ENCODE data around the gene MDH2. TPM values are rescaled to one million over a fixed set of nuclear protein-coding genes. Genes with fewer than 3 reads are reported as not detected.

Gene MDH2
- total and polyA plus RNA-seq, 2 of the 8 experiments (the other 6 are each of a cell fraction or from before 2014, with no cell fraction given), result 203 to 254 TPM

DNA sequence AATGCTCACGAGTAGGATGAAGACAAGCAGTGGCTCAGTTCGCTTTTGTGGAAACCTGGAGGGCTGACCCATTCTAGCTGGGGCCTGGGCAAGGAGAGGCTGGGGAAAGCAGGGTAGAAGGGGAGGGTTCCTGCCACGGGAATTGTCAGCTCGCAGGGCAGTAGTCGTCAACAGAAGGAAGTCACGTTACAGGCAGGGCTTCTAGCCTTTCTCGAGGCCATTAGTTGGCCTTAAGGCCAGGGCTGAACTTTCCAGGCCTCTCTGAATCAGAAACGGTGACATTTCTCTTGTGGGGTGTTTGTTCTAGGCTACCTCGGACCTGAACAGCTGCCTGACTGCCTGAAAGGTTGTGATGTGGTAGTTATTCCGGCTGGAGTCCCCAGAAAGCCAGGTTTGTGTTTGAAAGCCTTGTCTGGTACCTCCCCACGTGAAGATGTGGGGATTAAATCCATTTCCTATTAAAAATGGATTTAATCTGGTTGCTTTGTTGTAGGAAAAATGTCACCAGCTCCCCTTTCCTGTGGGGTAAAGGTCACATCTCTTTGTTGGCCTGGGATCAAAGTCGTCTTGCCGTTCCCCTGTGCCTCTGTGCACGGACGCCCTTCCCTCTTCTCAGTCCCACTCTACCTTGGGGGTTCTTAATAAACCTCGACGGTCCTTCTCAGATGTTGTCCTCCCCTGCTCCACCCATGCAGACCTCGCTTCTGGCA lies 9.4 kb downstream of the MDH2 start:
- Histone ChIP-seq H3K27me3 (replicated peaks in 1 of 4; ENCODE audit: control insufficient read depth in 3 of 4, extremely low read depth in 1 of 4, insufficient read depth in 3 of 4, low read length in 3 of 4) (no peaks in the 10 kb centered on the region), H2BK5ac (ENCODE audit: low read depth, low read length) (no peak overlapping the region), H3K4ac (replicated peaks; ENCODE audit: insufficient read length, low read depth, low read length) (no peak overlapping the region), H3K4me3 (ENCODE audit: extremely low read depth in 1 of 4, insufficient read depth in 2 of 4, low read depth in 3 of 4, low read length in 4 of 4) (no peak overlapping the region), H4K91ac (replicated peaks; ENCODE audit: insufficient read length, low read length) (no peak overlapping the region), H2BK12ac (ENCODE audit: low read depth, low read length) (no peak overlapping the region), H3K36me3 (ENCODE audit: control insufficient read depth in 2 of 4, insufficient read depth in 4 of 4, low read length in 3 of 4) (peaks cover 37 to 76% (median 61%) of the 10 kb centered on the region in 4 experiments), H4K5ac (ENCODE audit: insufficient read length, low read depth, low read length) (no peak overlapping the region), H2BK15ac (ENCODE audit: low read length) (no peak overlapping the region), H3K4me1 (replicated peaks in 1 of 4; ENCODE audit: control insufficient read depth in 3 of 4, insufficient read depth in 4 of 4, low read length in 3 of 4) (no peaks in the 10 kb centered on the region; a peak in 2 of 7 replicates), H3K23me2 (ENCODE audit: low read depth, low read length) (no peaks in the 10 kb centered on the region), H3K23ac (ENCODE audit: insufficient read length) (no peak overlapping the region), H3K79me1 (ENCODE audit: low read depth, low read length) (no peaks in the 10 kb centered on the region; the same call in 1 of the 2 replicates), H3K79me2 (ENCODE audit: control insufficient read depth in 1 of 2, insufficient read depth in 2 of 2, low read length in 2 of 2) (peaks cover 3 to 38% of the 10 kb centered on the region in 2 experiments; a peak in 2 of 4 replicates), H2AFZ (ENCODE audit: low read length) (no peak overlapping the region), H3K9ac (replicated peaks in 1 of 4; ENCODE audit: extremely low read depth in 1 of 4, low read depth in 3 of 4, low read length in 3 of 4) (no peak overlapping the region), H3K9me3 (ENCODE audit: insufficient read depth in 2 of 2, low read depth in 1 of 2, low read length in 1 of 2) (no peaks in the 10 kb centered on the region), H4K20me1 (replicated peaks in 1 of 2; ENCODE audit: control insufficient read depth in 1 of 2, insufficient read depth in 2 of 2, low read length in 2 of 2) (peaks cover 13 to 23% of the 10 kb centered on the region in 2 experiments), H3K27ac (ENCODE audit: low read depth, low read length) (no peak overlapping the region), H3K14ac (ENCODE audit: insufficient read length) (no peak overlapping the region), H2AK5ac (ENCODE audit: low read depth, low read length) (no peak overlapping the region), H2BK20ac (ENCODE audit: low read length) (no peak overlapping the region), H2BK120ac (replicated peaks; ENCODE audit: low read depth, low read length) (no peak overlapping the region), H3K4me2 (ENCODE audit: insufficient read depth in 1 of 2, low read depth in 2 of 2, low read length in 2 of 2) (no peak overlapping the region), H3K18ac (ENCODE audit: extremely low read depth, low read length) (no peak overlapping the region), H3K56ac (replicated peaks; ENCODE audit: insufficient read length, low read depth, low read length) (no peak overlapping the region), H4K8ac (ENCODE audit: extremely low read depth, insufficient read depth, low read length) (no peak overlapping the region)
- 86% methylated on average over 17 of the region's 18 CpGs; no CpG with 5 or more reads in 1 of the 2 experiments for WGBS, 2 experiments (ENCODE audit: extremely low coverage in 1 of 2, insufficient coverage in 1 of 2, insufficient read length in 1 of 2, insufficient replicate concordance in 2 of 2, low coverage in 1 of 2, low lambda C conversion rate in 2 of 2, missing lambda C conversion rate in 1 of 2)
- no peak for FAIRE-seq
- ChIA-PET POLR2A (ENCODE audit: partially characterized antibody) (interaction anchor here (0.8 to 15.6 kb wide), 3 partner anchors 10 to 20 kb away, joined by 3 to 127 read pairs (median 9); partner anchors contain the start of genes MDH2 and STYXL1), CTCF (ENCODE audit: partially characterized antibody) (interaction anchor here (1.0 to 2.0 kb wide), 3 partner anchors 13 to 37 kb away, joined by 3 to 12 read pairs (median 3); no protein-coding TSS in a partner anchor)
- no peak for DNase-seq (ENCODE audit: low read depth in 1 of 2, low spot score in 2 of 2)
- TF ChIP-seq SIN3A (conservative IDR thresholded peaks at IDR 0.05 in 1 of 2, IDR thresholded peaks at IDR 0.05 in 1 of 2; ENCODE audit: low read depth in 1 of 2, low read length in 2 of 2), result no peak
- TF ChIP-seq SIRT6 (IDR thresholded peaks at IDR 0.05; ENCODE audit: low read length), result no peak
- no peak for TF ChIP-seq YY1 (IDR thresholded peaks at IDR 0.05; ENCODE audit: low read depth, low read length)
- TF ChIP-seq CHD2 (IDR thresholded peaks at IDR 0.05; ENCODE audit: low read length), result no peak
- no peak for TF ChIP-seq TBP (IDR thresholded peaks at IDR 0.05; ENCODE audit: low read depth, low read length)
- no peak for TF ChIP-seq RFX5 (IDR thresholded peaks at IDR 0.05; ENCODE audit: borderline replicate concordance, low read depth, low read length)
- TF ChIP-seq TCF12 (IDR thresholded peaks at IDR 0.05; ENCODE audit: low read depth, low read length), result no peak
- TF ChIP-seq PHF8 (conservative IDR thresholded peaks at IDR 0.05; ENCODE audit: low read depth, low read length), result no peak
- TF ChIP-seq CBX5 (IDR thresholded peaks at IDR 0.05; ENCODE audit: low read depth, low read length), result no peak
- TF ChIP-seq RBBP5 (IDR thresholded peaks at IDR 0.05; ENCODE audit: borderline replicate concordance, low read depth, low read length), result no peak
- TF ChIP-seq RXRA (IDR thresholded peaks at IDR 0.05; ENCODE audit: insufficient read depth, low read depth, low read length), result no peak
- TF ChIP-seq NANOG (IDR thresholded peaks at IDR 0.05; ENCODE audit: insufficient read depth, low read depth, low read length, poor library complexity, severe bottlenecking), result no peak
- TF ChIP-seq KDM1A (IDR thresholded peaks at IDR 0.05; ENCODE audit: borderline replicate concordance, low read length), result no peak
